ENCODE data around the gene SIN3A. TPM values are rescaled to one million over a fixed set of nuclear protein-coding genes. Genes with fewer than 3 reads are reported as not detected.
A peak's percentile ranks its signal among the peaks of the same experiment; 100 is the strongest.

The SIN3A gene
- total and polyA plus RNA-seq, 9 of the 15 experiments (the other 6 are each of a cell fraction or from before 2014, with no cell fraction given), result 11.1 to 70.3 (median 25.3) TPM

DNA sequence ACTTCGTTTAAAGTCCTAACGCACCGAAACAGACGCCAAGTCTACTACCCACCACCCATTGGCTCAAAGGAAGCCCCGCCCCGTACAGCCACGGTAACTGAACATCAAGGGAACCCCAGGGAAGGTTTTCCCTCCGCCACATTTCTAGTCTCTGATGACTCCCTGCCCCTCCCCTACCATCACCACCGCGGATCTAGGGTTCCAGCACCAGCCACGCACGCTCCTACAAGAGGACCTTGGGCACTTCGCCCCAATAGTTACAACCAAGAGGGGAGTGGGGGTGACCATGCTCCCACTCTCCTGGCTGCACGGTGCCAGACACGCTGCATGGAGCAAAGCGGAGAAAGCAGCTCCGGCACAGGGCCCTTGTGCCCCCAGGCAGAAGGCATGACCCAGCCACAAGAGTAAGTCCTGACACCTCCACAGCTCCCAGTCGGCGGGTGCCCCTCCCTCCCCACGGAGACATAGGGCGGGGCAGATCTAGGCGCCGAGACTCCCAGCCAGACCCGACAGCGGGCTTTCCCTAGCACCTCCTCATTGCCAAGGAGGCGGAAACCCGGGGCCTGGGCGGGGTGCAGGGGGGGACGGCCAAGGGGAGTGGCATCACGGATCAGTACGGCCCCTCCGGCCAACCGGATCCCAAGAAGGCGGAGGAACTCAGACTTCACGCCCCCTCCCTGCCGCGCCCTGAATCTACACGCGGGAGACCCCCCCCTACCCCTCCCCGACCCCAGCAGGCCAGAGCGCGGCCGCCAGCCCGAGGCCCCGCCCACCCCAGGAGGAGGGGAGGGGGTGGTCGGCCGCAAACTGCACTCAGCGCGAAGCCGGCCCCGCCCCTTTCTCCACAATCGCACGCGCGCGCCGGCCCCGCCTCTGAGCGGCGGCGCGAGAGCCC is 936 bp downstream of the SIN3A start (continued):
- TF ChIP-seq, protein P1, sequence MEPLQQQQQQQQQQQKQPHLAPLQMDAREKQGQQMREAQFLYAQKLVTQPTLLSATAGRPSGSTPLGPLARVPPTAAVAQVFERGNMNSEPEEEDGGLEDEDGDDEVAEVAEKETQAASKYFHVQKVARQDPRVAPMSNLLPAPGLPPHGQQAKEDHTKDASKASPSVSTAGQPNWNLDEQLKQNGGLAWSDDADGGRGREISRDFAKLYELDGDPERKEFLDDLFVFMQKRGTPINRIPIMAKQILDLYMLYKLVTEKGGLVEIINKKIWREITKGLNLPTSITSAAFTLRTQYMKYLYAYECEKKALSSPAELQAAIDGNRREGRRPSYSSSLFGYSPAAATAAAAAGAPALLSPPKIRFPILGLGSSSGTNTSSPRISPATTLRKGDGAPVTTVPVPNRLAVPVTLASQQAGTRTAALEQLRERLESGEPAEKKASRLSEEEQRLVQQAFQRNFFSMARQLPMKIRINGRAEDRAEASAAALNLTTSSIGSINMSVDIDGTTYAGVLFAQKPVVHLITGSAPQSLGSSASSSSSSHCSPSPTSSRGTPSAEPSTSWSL (CRISPR knock-in tag; IDR thresholded peaks at IDR 0.05; ENCODE audit: borderline replicate concordance), result no peak
- TF ChIP-seq ZSCAN29 (IDR thresholded peaks at IDR 0.05), result no peak
- TF ChIP-seq, protein P2, sequence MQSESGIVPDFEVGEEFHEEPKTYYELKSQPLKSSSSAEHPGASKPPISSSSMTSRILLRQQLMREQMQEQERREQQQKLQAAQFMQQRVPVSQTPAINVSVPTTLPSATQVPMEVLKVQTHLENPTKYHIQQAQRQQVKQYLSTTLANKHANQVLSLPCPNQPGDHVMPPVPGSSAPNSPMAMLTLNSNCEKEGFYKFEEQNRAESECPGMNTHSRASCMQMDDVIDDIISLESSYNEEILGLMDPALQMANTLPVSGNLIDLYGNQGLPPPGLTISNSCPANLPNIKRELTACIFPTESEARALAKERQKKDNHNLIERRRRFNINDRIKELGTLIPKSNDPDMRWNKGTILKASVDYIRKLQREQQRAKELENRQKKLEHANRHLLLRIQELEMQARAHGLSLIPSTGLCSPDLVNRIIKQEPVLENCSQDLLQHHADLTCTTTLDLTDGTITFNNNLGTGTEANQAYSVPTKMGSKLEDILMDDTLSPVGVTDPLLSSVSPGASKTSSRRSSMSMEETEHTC (IDR thresholded peaks at IDR 0.05), result no peak
- peak in 1 of 2 experiments; percentile 49; a peak in 1 of 4 replicates for TF ChIP-seq SRF (CRISPR knock-in tag; IDR thresholded peaks at IDR 0.05)
- no peak for TF ChIP-seq ETS2 (tag; IDR thresholded peaks at IDR 0.05; ENCODE audit: borderline replicate concordance, poor library complexity, severe bottlenecking)
- TF ChIP-seq POLR3A (IDR thresholded peaks at IDR 0.05; ENCODE audit: borderline replicate concordance, extremely low read depth, insufficient read depth, insufficient read length), result no peak
- no peak for TF ChIP-seq RBM34 (IDR thresholded peaks at IDR 0.05; ENCODE audit: borderline replicate concordance, insufficient read depth, low read length)
- no peak for TF ChIP-seq GATAD2B (IDR thresholded peaks at IDR 0.05; ENCODE audit: borderline replicate concordance)
- TF ChIP-seq, protein P3, sequence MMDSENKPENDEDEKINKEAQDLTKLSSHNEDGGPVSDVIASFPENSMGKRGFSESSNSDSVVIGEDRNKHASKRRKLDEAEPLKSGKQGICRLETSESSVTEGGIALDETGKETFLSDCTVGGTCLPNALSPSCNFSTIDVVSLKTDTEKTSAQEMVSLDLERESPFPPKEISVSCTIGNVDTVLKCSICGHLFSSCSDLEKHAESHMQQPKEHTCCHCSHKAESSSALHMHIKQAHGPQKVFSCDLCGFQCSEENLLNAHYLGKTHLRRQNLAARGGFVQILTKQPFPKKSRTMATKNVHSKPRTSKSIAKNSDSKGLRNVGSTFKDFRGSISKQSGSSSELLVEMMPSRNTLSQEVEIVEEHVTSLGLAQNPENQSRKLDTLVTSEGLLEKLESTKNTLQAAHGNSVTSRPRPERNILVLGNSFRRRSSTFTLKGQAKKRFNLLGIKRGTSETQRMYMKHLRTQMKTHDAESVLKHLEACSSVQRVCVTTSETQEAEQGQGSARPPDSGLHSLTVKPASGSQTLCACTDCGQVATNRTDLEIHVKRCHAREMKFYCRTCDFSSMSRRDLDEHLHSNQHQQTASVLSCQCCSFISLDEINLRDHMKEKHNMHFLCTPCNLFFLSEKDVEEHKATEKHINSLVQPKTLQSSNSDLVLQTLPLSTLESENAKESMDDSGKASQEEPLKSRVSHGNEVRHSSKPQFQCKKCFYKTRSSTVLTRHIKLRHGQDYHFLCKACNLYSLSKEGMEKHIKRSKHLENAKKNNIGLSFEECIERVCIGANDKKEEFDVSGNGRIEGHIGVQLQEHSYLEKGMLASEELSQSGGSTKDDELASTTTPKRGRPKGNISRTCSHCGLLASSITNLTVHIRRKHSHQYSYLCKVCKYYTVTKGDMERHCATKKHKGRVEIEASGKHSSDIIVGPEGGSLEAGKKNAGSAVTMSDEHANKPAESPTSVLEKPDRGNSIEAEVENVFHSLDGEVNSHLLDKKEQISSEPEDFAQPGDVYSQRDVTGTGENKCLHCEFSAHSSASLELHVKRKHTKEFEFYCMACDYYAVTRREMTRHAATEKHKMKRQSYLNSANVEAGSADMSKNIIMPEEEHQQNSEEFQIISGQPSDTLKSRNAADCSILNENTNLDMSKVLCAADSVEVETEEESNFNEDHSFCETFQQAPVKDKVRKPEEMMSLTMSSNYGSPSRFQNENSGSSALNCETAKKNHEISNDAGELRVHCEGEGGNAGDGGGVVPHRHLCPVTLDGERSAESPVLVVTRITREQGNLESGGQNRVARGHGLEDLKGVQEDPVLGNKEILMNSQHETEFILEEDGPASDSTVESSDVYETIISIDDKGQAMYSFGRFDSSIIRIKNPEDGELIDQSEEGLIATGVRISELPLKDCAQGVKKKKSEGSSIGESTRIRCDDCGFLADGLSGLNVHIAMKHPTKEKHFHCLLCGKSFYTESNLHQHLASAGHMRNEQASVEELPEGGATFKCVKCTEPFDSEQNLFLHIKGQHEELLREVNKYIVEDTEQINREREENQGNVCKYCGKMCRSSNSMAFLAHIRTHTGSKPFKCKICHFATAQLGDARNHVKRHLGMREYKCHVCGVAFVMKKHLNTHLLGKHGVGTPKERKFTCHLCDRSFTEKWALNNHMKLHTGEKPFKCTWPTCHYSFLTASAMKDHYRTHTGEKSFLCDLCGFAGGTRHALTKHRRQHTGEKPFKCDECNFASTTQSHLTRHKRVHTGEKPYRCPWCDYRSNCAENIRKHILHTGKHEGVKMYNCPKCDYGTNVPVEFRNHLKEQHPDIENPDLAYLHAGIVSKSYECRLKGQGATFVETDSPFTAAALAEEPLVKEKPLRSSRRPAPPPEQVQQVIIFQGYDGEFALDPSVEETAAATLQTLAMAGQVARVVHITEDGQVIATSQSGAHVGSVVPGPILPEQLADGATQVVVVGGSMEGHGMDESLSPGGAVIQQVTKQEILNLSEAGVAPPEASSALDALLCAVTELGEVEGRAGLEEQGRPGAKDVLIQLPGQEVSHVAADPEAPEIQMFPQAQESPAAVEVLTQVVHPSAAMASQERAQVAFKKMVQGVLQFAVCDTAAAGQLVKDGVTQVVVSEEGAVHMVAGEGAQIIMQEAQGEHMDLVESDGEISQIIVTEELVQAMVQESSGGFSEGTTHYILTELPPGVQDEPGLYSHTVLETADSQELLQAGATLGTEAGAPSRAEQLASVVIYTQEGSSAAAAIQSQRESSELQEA (IDR thresholded peaks at IDR 0.05; ENCODE audit: low read depth), result no peak
- TF ChIP-seq PTBP1 (IDR thresholded peaks at IDR 0.05; ENCODE audit: low read depth, low read length), result no peak
- peak; percentile 57; the same call in 1 of the 2 replicates for TF ChIP-seq RBFOX2 (IDR thresholded peaks at IDR 0.05; ENCODE audit: low read depth, low read length)
- TF ChIP-seq ZNF431 (CRISPR knock-in tag; IDR thresholded peaks at IDR 0.05), result no peak
- TF ChIP-seq EHMT2 (IDR thresholded peaks at IDR 0.05), result no peak
- peak in 1 of 2 experiments; percentile 14; a peak in 1 of 4 replicates for TF ChIP-seq NONO (IDR thresholded peaks at IDR 0.05; ENCODE audit: low read depth in 2 of 2, low read length in 1 of 2)
- peak in 1 of 2 experiments; percentile 93; a peak in 2 of 4 replicates for TF ChIP-seq HDAC1 (IDR thresholded peaks at IDR 0.05)
- no peak for TF ChIP-seq CEBPB (tag; IDR thresholded peaks at IDR 0.05)

Data from K562 (cell line).